ENCODE results near the gene DAND5.
A peak's percentile ranks its signal among the peaks of the same experiment; 100 is the strongest.

Gene DAND5

GRCh38 chr19:12994701-12995595, 25.6 kb downstream of the DAND5 start, which contains the start of gene NFIX:
Gene NFIX, plus strand, starts transcription at chr19:12995475. Its CDS starts 363 bp downstream, at chr19:12995838.
- DNase-seq (ENCODE audit: low read depth): peak; percentile 72

- peak; percentile 41 for DNase-seq (ENCODE audit: low read depth)
These were observed 26.4 kb downstream of the DAND5 start for GRCh38 chr19:12995596-12996405.

- peak; percentile 58 for DNase-seq (ENCODE audit: low read depth)
These were observed 27.2 kb downstream of the DAND5 start for GRCh38 chr19:12996406-12997094.

- DNase-seq (ENCODE audit: low read depth): no peak
These were observed 28.0 kb downstream of the DAND5 start for GRCh38 chr19:12997179-12997966.

GRCh38 chr19:12997967-12998940, 28.9 kb downstream of the DAND5 start:
- DNase-seq (ENCODE audit: low read depth): no peak

- no peak for DNase-seq (ENCODE audit: low read depth)
These were observed 31.8 kb downstream of the DAND5 start for GRCh38 chr19:13001166-13001501.

- DNase-seq (ENCODE audit: low read depth): no peak
These were observed 32.3 kb downstream of the DAND5 start for GRCh38 chr19:13001502-13002165.

- no peak for DNase-seq (ENCODE audit: low read depth)
These were observed 33.0 kb downstream of the DAND5 start for GRCh38 chr19:13002166-13002898.

GRCh38 chr19:13003081-13003480, 33.7 kb downstream of the DAND5 start:
- no peak for DNase-seq (ENCODE audit: low read depth)

- no peak for DNase-seq (ENCODE audit: low read depth)
These were observed 34.9 kb downstream of the DAND5 start for GRCh38 chr19:13004273-13004672.

GRCh38 chr19:13005253-13005652, 35.9 kb downstream of the DAND5 start:
- DNase-seq (ENCODE audit: low read depth): no peak

GRCh38 chr19:13005861-13006370, 36.5 kb downstream of the DAND5 start:
- DNase-seq (ENCODE audit: low read depth): no peak

GRCh38 chr19:13006431-13007281, 37.3 kb downstream of the DAND5 start:
- DNase-seq (ENCODE audit: low read depth): no peak

- no peak for DNase-seq (ENCODE audit: low read depth)
These were observed 38.1 kb downstream of the DAND5 start for GRCh38 chr19:13007292-13008045.

- DNase-seq (ENCODE audit: low read depth): no peak
These were observed 39.8 kb downstream of the DAND5 start for GRCh38 chr19:13008926-13009787.

Data from EH (cell line).